GM10248 (cell line): Measurements from ENCODE around the gene SDSL.

Experiments
- CTCF ChIA-PET: fragments of 300-600 bp; sonication (Branson Sonifier 250); formaldehyde crosslinking; extraction: SDS; loops from one replicate; lab custom pipeline; 2021; ENCODE audit warnings: antibody characterized with exemption; lab: Yijun Ruan, JAX
- POLR2A ChIA-PET: fragments of 350-650 bp; sonication (Branson Sonifier 250); formaldehyde crosslinking; extraction: SDS; loops from one replicate; lab custom pipeline; 2020; ENCODE audit warnings: antibody characterized with exemption; lab: Yijun Ruan, JAX
- DNase-seq: peaks from one replicate; pipeline ENCODE4 v3.0.0; 2012; ENCODE audit errors: extremely low spot score
- CTCF ChIP-seq: IDR thresholded peaks from 2 replicates; pipeline ENCODE4 v1.5.1; 2012; ENCODE audit warnings: mild to moderate bottlenecking, low read depth; ENCODE audit errors: extremely low read depth, missing control alignments, control extremely low read depth

Gene SDSL

GRCh38 chr12:113382206-113382605 is 40.0 kb upstream of the SDSL start:
- POLR2A ChIA-PET, result interaction anchor here (0.6 kb wide), 1 partner anchor 73 kb away, joined by 3 read pairs; no protein-coding TSS in a partner anchor
- CTCF ChIA-PET, result interaction anchor here (1.2 kb wide), 1 partner anchor 12 kb away, joined by 3 read pairs; no protein-coding TSS in a partner anchor
- TF ChIP-seq CTCF, result no peak

GRCh38 chr12:113384778-113385177 is 37.4 kb upstream of the SDSL start:
- TF ChIP-seq CTCF, result no peak
- CTCF ChIA-PET, result interaction anchor here (0.8 to 1.1 kb wide), 3 partner anchors 9 to 41 kb away, joined by 3 read pairs; no protein-coding TSS in a partner anchor
- POLR2A ChIA-PET, result no interaction called here
- no peak for DNase-seq

More at GRCh38 chr12:113382206-113382605, 40.0 kb upstream of the SDSL start:
- no peak for DNase-seq

- no peak for DNase-seq
- ChIA-PET CTCF (interaction anchor here (1.1 kb wide), 2 partner anchors 9 to 40 kb away, joined by 3 read pairs; no protein-coding TSS in a partner anchor), POLR2A (no interaction called here)
- no peak for TF ChIP-seq CTCF
These were observed 36.8 kb upstream of the SDSL start for GRCh38 chr12:113385282-113385882.

- TF ChIP-seq CTCF, result no peak
- DNase-seq, result peak; percentile 16
- POLR2A ChIA-PET, result no interaction called here
- CTCF ChIA-PET, result interaction anchor here (0.8 kb wide), 1 partner anchor 18 kb away, joined by 3 read pairs; no protein-coding TSS in a partner anchor
These were observed 35.2 kb upstream of the SDSL start for GRCh38 chr12:113386866-113387566.

- ChIA-PET CTCF (interaction anchor here (0.8 kb wide), 1 partner anchor 17 kb away, joined by 3 read pairs; no protein-coding TSS in a partner anchor), POLR2A (no interaction called here)
- no peak for TF ChIP-seq CTCF
- DNase-seq, result no peak
These were observed 34.5 kb upstream of the SDSL start for GRCh38 chr12:113387631-113388030.

GRCh38 chr12:113388351-113388750 is 33.8 kb upstream of the SDSL start:
- ChIA-PET CTCF (no interaction called here), POLR2A (no interaction called here)
- TF ChIP-seq CTCF, result no peak
- DNase-seq, result peak; percentile 13
